NCI-H510A treated with DMSO at 0.1 percent for 48 hours (cell line): ENCODE results near the gene TPRN.
A peak's percentile ranks its signal among the peaks of the same experiment; 100 is the strongest.

Experiments used
- DNase-seq: peaks from one replicate; lab custom pipeline; 2025; lab: John Stamatoyannopoulos, UW

TPRN gene

GRCh38 chr9:137160716-137161557, 39.6 kb downstream of the TPRN start:
- DNase-seq = peak; percentile 32

- DNase-seq = no peak
Measured at GRCh38 chr9:137160054-137160425, 40.5 kb downstream of the TPRN start.

GRCh38 chr9:137159105-137160053, 41.2 kb downstream of the TPRN start:
- no peak for DNase-seq

- DNase-seq = peak; percentile 11
Measured at GRCh38 chr9:137158625-137159024, 41.9 kb downstream of the TPRN start.

GRCh38 chr9:137157618-137158415, 42.7 kb downstream of the TPRN start:
- DNase-seq = no peak

GRCh38 chr9:137156567-137157375, 43.8 kb downstream of the TPRN start:
- DNase-seq = no peak

GRCh38 chr9:137152844-137153405, 47.6 kb downstream of the TPRN start:
- DNase-seq = no peak

GRCh38 chr9:137150617-137151457, 49.7 kb downstream of the TPRN start:
- DNase-seq = no peak

GRCh38 chr9:137149942-137150616, 50.5 kb downstream of the TPRN start:
- DNase-seq = no peak

GRCh38 chr9:137149363-137149762, 51.2 kb downstream of the TPRN start:
- DNase-seq = no peak

GRCh38 chr9:137148661-137149060, 51.9 kb downstream of the TPRN start:
- DNase-seq = peak; percentile 55

- DNase-seq = no peak
Measured at GRCh38 chr9:137148242-137148641, 52.3 kb downstream of the TPRN start.

- DNase-seq = no peak
Measured at GRCh38 chr9:137147793-137148160, 52.8 kb downstream of the TPRN start.

- DNase-seq = no peak
Measured at GRCh38 chr9:137147091-137147792, 53.3 kb downstream of the TPRN start.

GRCh38 chr9:137146527-137146918, 54.0 kb downstream of the TPRN start:
- DNase-seq = no peak

- no peak for DNase-seq
Measured at GRCh38 chr9:137145731-137146526, 54.6 kb downstream of the TPRN start.

- DNase-seq = no peak
Measured at GRCh38 chr9:137143459-137143858, 57.1 kb downstream of the TPRN start.
